ENCODE results near the gene PMEPA1. TPM values are rescaled to one million over a fixed set of nuclear protein-coding genes. Genes with fewer than 3 reads are reported as not detected.

The PMEPA1 gene
- total RNA-seq, 1 experiment from 2014 or later = 14.4 TPM

DNA sequence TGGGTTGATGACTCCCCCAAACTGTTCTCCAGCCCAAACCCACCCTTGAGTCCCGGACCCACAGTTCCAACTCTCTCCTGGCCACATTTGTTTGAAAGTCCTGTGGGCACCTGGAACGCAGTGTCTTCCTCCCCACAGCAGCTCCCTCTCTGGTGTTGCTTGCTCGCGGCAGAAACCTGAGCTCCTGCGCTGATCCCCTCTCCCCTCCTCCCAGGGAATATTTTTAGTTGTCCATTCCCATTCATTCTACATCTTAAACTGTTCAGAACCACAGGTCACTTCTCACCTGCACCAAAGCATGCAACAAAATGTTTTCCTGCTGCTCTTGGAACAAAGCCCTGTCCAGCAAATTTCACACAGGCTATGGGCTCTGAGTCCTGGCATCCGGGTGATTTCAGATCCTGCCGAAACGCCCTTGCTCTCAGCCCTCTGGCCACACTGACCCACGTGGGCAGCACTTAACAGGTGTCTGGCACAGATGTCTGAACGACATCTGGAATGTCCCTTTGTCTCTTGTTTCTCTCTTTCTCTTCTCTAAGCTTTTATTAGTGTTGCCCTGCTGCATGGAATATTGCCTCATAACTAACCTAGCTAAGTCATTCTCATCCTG is 27.0 kb upstream of the PMEPA1 start:
- DNase-seq (ENCODE audit: low spot score) = no peak

DNA sequence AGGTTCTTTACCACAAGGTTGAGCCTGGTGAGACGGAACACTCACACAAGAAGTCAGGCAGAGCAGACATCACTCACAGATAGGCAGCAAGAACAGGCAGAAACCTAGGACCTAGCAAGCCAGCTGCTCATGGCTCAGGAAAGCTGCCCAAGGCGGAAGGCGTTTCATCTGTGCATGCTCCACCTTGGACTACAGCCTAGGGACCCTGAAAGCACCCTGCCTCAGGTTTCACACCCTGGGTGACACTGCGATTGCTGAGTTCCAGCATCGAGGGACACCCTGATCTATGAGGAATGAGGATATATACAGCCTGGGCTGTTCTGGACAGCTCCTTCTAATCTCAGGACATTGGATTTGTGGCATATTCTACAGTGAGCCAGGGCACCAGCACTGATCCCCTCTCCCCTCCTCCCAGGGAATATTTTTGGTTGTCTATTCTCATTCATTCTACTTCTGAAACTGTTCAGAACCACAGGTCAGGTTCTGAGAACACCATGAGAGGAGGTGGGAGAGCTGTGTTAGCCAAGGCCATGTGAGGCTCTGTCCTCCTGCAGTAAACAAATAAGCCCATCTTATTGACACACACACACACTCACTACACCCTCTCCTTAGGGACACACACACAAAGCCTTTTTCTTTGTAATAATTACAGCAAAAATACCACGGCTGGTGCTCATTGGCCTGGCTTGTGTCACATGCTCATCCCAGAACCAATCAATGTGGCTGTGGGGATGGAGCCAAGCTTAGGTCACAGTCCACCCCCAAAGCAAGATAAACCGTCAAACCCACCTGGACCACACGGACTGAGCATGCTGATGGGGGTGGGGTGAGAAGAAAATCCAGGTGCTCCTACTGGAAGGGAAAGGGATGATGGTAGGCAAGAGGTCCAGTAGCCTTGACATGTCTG is 26.3 kb upstream of the PMEPA1 start:
- no peak for DNase-seq (ENCODE audit: low spot score)

DNA sequence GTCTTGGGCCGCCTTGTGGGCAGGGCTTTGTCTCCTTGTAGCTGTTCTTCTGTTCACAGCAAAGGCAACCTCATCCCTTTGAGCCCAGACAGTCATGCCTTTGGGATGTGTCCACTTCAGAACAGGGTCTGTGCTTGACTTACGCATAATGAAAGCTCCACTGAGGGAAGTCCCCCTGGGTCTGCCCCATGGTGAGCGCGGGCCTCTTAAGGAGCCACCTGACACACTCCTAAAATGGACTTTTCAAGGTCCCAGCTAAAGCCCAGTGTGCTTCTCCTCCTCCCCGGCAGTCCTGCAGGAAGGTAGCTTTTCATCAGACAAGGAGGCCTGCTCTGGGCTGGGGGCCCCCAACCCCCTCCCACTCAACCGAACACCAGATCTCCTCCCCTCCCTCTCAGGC is 24.9 kb upstream of the PMEPA1 start:
- no peak for DNase-seq (ENCODE audit: low spot score)

DNA sequence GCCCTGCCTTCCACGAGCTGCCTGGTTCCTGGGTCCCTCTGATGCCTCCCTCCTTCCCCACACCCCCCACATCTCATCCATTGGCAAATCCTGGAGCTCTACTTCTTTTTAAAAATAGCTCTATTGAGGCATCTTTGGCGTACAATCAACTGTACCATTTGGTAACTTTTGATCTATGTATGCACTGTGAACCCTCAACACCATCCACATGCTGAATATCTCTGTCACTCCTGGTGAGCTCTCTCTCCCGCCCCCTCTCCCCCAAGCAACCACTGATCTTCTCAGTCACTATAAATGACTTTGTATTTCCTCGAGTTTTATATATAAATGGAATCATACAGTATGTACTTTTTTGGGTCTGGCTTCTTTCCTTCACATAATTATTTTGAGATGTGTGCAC is 22.4 kb upstream of the PMEPA1 start:
- no peak for DNase-seq (ENCODE audit: low spot score)

DNA sequence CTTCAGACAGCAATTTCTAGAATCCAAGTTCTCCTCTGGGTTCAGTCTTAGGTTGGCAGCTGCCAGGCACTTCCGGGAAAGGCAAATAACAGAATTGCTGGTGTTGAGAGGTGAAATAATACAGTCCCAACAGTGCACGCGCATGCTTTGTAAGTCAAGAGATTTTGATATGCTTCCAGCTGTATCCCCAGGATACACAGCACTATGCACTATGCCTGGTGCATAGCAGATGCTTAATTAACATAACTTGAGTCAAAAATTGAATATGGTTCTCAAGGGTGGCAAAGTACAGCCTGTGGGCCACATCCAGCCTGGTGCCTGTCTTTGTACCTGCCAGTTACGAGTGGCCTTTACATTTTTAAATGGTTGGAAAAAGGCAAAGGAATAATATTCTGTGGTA is 18.9 kb upstream of the PMEPA1 start:
- DNase-seq (ENCODE audit: low spot score) = no peak

DNA sequence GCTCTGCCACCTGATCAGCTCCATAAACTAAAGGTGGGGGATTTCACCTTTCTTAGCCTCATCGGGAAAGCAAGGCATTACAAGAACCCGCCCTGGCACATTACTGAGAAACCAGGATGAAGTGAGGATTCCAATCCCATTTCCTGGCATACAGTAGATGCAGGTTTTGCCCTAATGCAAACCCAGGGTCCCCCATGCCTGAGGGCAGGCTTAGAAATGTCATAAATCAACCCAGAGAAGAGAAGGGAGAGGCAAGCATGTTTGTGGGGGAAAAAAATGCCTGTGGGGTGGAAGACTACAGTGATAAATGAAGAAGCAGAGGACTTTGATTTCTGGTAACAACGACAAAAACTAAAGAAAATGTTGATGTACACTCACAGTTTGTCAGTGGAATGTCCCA is 18.0 kb upstream of the PMEPA1 start:
- DNase-seq (ENCODE audit: low spot score) = no peak

DNA sequence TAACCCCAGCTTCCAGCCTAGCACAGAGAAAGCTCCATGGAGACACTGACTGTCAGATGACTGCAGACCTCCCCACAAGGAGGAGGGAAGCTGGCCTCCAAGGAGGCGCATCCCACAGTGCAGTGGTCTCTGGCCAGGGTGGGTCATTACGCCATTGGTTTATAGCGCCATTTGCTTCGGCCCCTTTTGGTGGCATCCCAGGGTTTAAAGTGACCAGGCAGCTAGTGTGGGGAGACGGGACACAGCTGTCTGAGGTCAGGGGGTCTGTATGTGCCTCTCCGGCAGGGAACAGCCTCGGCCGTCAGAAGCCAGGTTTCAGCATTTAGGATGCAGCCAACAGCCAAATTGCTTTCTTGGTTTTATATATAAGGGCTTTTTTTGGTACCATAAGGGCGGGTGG is 15.8 kb upstream of the PMEPA1 start:
- no peak for DNase-seq (ENCODE audit: low spot score)

DNA sequence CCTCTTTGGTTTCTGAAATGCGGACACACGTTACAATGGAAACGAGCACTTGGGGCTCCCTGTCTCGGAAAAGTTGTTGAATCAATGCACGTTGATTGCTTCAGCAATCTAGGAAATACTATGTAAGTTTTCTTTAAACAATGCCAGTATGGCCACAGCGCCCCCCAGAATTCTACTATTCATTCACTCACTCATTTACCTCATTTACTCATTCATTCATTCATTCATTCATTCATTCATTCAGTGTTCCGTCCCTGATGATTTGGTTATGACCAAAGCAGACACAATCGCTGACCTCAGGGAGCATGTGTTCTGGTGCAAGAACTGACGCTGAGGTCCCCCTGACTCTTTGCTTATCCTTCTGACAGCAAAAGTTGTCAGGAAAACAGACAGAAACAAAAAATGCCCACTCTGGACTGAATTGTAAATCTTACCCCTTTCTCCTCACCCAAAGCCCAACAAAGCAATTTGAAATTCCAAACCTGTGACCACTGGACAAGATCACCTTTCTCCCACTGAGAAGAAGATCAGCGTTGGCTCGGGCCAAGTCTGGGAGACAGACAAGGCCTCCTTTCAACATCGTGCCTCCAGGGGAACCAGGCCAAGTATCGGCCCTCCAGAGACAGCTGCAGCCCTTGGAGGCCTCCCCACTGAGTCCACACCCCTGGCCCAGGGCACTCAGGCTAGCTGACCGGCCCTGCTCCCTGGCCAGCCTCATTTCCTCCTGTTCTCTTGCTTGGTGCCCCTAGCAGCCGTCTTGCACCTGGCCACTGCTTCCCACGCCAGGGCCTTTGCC is 15.0 kb upstream of the PMEPA1 start:
- DNase-seq (ENCODE audit: low spot score) = no peak

DNA sequence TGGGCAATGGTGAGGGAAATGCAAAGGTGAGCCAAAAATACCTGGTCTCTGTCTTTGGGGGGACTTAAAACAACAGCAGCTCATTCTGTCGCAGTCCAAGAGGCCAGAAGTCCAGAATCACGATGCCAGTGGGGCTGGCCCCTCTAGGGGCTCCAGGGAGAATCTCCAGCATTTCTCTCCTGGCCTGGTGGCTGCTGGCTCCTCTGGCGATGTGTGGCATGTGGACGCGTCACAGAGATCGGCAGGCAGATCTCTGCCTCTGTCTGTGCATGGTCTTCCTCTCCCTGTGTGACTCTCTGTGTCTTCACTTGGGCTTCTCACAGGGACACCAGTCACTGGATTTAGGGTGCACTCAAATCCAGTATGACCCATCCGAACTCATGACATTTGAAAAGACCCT is 14.0 kb upstream of the PMEPA1 start:
- no peak for DNase-seq (ENCODE audit: low spot score)

DNA sequence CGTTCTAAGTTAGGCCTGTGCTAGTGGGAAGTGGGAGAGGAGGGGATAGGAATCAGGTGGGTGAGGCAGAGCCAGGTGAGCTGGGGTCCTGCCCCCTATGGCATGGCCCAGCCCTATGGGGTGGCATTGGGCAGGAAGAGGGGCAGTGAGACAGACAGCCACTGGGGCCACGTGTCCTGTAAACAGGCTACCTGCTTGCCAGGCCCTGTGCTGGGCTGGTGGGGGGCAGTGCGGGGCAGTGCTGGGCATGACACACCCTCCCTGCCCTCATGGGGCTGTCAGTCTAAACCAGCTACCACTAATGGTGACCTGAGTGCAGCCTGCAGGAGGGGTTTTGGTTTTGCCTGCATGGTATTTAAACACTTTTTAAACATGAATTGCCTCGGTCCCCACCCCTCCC is 10.1 kb upstream of the PMEPA1 start:
- no peak for DNase-seq (ENCODE audit: low spot score)

DNA sequence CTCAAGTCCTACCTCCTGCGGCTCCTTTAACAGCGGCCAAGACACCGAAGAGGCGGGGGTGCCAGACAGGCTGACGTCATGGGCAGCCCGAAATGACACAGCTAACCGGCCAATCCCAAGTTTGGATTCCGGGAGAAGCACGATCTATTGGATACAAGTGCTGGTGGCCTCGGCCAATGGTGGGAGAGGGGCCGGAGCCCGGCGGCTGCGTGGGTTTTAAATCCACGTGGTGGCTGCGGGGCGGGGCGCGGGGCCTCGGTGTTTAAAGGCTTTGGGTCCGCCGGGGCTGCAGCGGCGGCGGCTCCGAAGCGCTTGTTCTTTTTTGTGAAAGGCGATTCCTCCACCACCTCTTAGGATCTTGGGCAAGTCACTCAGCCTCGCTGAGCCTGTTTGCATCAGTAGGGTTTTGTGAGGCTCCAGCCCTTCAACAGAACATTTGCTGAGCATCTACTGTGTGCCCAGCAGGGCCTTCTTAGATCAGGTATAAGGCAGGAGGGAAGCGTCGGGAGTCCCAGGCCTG is 8.7 kb upstream of the PMEPA1 start:
- DNase-seq (ENCODE audit: low spot score) = peak; percentile 96

DNA sequence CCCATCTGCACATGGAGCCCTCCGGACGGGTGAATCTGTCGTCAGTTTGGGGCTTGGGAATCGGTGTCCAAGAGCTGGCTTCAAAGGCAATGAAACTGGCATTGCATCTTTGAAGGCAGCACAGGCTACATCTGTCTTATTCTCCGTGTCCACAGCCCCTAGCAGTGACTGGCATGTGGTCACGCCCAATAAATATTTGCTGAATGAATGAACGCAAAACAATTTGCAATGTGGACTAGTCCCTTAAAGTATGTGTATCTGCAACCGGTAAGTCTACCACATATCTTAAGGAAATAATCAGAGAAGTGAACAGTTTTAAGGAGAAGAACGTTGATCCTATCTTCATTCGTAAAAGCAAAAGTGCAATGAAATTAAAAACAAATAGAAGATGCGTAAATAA is 8.0 kb upstream of the PMEPA1 start:
- no peak for DNase-seq (ENCODE audit: low spot score)

DNA sequence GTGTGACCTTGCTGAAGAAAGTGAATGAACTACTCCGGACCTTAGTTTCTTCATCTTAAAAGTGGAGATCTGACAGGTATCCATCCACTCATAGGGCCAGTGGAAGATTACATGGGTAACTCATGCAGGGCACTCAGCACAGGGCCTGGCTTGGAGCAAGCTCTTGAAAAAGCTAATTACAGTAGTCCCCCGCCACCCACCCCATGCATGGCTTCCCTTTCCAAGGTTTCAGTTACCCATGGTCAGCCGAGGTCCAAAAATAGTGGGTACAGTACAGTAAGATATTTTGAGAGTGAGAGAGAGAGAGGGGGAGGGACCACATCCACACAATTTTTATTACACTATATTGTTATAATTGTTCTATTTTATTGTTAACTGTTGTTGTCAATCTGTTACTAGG is 7.1 kb upstream of the PMEPA1 start:
- DNase-seq (ENCODE audit: low spot score) = no peak

DNA sequence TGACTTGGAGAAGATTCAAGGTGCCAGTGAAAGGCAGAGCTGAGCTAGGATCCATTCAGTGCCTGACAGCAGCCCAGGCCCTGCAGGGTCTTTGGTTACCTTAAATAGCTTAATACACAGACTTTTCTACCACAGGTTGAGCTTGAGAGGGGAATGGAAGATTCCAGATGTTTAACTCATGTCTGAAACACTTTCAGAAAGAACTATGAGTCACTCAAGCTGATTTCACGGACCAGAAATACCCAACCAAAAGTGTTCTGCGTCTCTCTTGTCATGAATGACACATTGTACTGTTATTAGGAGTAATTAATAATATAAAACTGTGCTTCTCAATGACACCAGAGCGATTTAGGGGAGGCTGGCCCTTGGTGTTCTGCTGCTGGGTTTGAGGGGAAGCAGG is 6.4 kb upstream of the PMEPA1 start:
- DNase-seq (ENCODE audit: low spot score) = no peak

DNA sequence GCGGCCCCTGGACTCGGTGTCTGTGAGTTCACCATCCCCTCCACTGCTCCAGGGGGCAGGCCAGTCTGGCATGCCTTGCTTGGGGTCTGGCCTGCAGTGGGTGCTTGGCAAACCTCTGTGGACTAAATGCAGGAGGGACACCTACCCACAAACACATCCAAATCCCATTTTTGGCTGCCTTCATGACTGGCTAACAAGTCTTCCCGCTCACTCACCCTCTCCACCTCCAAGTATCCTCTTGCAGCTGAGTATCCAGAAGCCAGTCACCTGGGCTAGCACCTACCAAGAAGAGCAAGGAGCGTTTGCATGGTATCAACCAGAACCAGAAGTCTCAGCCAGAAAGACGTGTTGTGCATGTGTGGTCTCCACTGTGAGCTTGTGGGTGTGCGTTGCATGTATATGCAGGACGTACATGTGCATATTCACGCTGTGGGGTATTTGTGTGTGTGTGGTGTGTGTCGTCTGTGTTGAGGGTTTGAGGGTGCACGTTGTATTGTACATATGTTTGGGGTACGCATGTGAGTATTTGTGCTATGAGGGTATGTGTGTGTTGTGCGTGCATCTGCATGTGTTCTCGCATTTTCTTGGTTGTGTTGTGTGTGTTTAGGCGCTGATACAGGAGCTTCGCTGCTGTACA is 5.6 kb upstream of the PMEPA1 start:
- no peak for DNase-seq (ENCODE audit: low spot score)

DNA sequence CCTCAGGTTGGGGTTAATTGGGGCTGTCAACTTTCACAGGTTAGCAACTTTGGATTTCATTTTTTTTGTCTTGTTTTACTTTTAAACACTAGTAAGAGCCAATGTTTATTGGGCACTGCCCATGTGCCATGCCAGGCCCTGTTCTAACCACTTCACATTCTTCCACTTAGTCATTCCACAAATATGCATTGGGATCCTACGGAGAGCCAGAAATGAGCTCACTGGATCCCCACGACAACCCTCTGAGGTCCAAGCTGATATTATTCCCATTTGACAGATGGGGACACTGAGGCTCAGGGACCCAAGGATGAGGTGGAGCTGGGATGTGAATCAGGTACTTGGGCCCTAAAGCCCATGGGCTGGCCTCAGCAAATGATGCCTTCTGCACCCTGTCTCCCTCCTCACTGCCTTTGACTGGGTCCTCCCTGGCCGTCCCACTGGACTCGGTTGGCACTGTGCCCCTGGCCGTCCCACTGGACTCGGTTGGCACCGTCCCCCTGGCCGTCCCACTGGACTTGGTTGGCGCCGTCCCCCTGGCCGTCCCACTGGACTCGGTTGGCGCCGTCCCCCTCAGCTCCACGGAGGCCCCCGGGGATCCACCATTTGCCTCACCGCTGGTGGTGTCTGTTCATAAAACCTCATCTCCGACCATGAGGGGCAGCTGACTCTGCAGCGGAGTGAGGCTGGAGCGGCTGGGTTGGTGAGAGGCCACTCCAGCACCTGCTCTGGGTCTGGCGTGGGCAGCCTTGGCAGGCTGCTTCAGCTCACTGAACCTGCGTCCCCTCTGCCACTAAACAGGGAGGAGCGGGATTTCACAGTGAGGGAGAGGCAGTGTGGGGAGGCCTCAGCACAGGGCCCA is 4.8 kb upstream of the PMEPA1 start:
- peak; percentile 79 for DNase-seq (ENCODE audit: low spot score)

DNA sequence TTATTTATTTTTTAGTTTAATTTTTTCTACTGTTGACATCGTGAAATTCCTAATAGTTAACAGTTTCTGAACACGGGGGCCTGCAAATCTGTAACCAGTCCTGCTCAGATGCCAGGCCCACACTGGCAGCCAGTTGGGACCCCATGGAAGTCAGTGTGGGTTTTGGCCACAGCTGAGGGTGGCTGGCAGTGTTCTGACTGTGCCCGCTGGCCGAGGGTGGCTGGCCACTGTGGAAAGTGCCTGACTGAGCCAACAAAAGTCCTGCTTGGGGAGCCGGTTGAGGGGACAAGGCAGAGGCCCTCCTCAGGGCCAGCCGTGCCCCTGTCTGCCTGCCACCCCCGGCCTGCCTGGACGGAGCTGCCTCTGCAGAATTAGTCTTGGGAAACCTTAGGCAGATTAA is 4.1 kb upstream of the PMEPA1 start:
- no peak for DNase-seq (ENCODE audit: low spot score)

DNA sequence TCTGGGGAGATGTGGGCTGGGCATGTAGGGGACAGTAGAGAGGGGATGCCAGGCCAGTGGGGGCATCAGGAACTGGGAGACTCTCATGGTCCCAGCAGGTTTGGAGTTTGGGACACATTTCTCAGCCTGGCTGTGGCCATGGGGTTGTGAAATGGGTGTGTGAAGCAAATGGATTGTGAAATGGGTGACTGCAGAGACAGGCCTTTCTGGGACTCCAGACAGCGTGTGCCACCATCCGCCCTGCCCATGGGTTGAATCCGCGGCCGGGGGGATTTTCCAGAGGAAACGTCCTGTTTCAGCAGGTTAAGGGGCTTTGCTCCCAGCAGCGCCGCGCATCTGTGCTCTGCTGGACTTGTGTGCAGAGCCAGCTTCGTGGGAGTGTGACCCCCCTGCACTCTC is 3.7 kb upstream of the PMEPA1 start:
- no peak for DNase-seq (ENCODE audit: low spot score)

DNA sequence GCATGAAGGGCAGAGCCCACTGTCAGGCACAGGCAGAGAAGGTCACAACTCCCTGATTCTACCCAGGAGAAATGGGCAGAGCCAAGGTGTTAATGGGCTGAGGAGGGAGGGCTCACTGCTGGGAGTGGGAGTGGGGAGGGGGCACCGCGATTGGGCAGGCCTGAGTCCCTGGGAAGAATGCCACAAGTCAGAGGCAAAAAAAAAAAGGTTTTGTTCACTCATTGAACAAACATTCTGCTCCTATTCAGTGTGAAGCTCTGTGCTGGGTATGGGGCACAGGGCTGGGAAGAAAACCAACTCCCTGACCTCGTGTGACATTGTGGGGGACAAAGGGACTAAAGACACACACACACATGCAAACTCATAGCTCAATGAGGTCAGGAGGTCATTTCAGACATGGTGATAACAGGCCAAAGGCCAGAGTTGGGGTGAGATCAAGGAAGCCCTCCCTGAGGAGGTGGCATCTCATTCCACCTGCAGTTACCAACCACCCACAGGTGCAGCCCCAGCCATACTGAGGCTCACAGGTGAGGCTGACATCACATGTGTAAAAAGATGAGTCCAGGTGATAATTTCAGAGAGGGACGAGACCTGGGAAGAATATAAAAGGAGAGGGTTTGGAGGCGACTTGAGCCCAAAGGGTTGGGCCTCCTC is 3.2 kb upstream of the PMEPA1 start:
- DNase-seq (ENCODE audit: low spot score) = no peak

DNA sequence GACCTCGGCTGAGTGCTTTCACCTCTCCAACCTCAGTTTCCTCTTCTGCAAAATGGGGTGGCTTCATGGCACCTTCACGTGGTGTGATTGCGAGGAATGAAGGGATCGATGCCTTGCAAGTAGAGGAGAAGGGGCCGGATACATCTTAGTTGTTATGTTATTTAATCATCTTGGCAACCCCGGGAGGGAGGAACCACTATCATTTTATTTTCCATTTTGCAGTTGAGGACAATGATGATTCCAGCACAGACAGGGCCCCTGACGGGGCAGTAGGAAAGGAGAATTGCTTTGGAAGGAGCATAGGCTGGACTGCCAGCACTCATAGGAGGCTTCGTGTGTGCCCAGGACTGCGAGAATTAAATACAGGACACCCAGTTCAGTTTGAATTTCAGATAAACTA is 2.5 kb upstream of the PMEPA1 start:
- DNase-seq (ENCODE audit: low spot score) = no peak

DNA sequence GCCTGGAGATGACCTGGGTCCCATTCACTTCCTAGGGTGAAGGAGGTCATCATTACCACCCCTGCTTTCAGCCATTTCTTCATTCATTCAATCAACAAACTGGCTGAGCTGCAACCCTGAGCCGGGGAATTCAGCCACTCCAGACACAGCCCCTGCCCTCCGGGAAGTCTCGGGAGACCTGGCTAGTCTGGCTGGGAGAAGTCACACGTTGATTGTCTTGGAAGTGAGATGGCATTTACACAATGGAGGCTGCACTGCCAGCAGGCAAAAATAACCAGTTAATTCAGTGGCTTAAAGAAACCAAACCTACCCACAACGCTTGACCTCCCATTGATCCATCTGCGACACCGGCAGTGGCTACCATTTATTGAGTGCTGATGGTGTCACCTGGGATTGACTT is 2.0 kb upstream of the PMEPA1 start:
- no peak for DNase-seq (ENCODE audit: low spot score)

All from H4 (cell line).